Left lobe of liver (tissue), 2 donors: ENCODE measurements around the gene CLIC4. TPM values are rescaled to one million over a fixed set of nuclear protein-coding genes. Genes with fewer than 3 reads are reported as not detected.
"Not testable (repeated sequence)": the region's sequence is repeated elsewhere in the genome, so short reads cannot be mapped to it uniquely, and the experiment has no call there.

Experiments
- ATAC-seq: fragments of 200-7000 bp; cut with Tn5 transposase; one replicate; pipeline ENCODE4 v1.9.1; 2020; ENCODE audit warnings: mild to moderate bottlenecking, moderate library complexity
- DNase-seq: peaks from one replicate; pipeline ENCODE4 v3.0.0-alpha.2; 2020; ENCODE audit warnings: low spot score
- total RNA-seq: library from RNA; stranded (reverse); gene quantifications from one replicate; pipeline ENCODE4 v1.2.1, GENCODE V29; 2021
- donor health status: DM: no; HTN: no; CAD: no; lungs with moderate emphysema.
- donor health status: DM: no; HTN: yes; CAD: no.

Gene CLIC4
- total RNA-seq, result 54.4 TPM

DNA sequence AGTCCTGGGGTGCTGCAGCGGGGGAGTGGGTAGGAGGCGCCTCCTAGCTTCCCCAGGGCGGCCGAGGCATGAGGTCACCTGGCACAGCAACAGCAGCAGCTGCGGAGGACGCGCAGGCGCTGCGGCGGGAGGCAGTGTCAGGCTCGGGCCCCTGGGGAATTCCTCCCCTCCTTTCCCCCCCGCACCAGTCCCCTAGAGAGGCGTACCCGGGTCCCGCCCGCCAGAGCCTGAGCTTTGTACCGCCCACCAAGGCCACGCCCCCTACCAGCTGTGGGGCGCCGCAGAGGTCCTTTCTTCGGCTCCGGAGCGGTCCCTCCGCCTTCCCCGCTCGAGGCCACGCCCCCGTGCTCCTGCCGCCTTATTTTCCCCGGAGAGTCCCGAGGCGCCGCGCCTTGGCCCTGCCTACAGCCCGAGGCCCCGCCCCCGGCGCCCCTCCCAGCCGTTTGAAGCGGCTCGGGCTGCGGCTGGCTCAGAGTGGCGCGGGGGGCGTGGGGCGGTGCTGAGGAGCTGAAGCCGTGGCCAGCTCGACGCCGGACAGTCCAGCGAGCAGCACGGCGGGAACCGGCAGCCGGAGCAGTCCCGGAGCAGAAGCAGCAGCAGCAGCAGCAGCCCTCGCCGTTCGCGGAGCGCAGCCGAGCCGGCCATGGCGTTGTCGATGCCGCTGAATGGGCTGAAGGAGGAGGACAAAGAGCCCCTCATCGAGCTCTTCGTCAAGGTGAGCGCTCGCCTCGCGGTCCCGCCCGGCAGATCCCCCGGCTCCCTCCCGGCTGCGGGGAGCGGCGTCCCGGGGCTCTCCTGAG, at the start of gene CLIC4:
CLIC4 (plus strand) TSS at position 537 of the 800 bp plus-strand sequence; CDS start at position 644, 107 bp downstream.
- ATAC-seq (peak; percentile 92), DNase-seq (peak; percentile 100)

DNA sequence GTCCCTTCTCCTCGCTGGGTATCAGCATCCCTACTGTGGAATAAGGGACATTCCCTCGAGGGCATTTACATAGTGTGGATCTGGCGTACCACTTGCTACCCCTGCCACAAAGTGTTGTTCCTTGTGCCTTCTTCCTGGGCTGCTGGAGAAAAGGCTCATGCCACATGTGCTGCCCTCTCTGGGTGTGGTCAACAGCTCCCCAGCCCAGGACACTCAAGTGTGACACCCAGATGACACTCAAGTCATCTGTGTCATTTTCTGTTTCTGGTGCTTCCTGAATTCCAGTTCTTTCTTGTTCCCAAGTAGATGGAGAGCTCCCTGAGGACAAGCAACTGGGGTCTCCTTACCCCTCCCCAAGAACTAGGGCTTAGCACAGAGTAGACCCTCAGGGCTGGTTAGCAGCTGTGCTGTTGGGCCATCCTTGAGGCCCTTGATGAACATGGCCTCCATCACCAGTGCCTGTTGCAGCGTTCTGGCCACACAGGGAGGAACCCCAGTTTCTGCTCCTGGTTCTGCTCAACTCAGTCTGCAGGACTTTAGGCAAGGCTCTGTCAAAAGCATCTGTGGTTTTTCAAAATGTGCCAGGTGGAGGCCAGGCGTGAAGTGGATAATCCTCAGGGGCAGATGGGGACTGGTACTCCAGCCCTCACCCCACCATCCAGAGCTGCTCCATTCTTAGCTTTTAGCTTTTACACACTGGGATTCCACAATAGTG, 49.0 kb upstream of the CLIC4 start:
- DNase-seq (no peak), ATAC-seq (no peak)

DNA sequence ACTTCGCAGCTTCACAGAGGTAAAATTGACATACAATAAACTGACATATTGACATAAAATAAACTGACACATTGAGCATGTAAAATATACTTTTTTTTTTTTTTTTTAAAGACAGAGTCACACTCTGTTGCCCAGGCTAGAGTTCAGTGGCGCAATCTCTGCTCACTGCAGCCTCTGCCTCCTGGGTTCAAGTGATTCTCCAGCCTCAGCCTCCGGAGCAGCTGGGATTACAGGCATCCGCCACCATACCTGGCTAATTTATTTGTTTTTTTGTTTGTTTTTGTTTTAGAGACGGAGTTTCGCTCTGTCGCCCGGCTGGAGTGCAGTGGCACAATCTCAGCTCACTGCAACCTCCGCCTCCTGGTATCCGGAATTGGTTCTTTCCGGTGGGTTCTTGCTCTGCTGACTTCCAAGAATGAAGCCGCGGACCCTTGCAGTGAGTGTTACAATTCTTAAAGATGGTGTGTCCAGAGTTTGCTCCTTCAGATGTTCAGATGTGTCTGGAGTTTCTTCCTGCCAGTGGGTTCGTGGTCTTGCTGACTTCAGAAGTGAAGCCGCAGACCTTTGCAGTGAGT, 48.4 kb upstream of the CLIC4 start:
- DNase-seq (no peak), ATAC-seq (no peak)

DNA sequence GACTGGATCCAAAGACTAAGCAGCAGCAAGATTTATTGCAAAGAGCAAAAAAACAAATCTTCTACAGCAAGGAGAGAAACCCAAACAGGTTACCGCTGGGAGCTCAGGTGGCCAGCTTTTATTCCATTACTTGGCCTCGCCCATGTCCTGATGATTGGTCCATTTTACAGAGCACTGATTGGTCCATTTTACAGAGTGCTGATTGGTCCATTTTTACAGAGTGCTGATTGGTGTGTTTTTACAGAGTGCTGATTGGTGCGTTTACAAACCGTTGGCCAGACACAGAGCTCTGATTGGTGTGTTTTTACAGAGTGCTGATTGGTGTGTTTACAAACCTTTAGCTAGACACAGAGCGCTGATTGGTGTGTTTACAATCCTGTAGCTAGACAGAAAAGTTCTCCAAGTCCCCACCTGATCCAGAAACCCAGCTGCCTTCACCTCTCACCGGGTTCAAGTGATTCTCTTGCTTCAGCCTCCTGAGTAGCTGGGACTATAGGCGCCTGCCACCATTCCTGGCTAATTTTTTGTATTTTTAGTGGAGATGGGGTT, 47.7 kb upstream of the CLIC4 start:
- not testable (repeated sequence) for ATAC-seq, DNase-seq

DNA sequence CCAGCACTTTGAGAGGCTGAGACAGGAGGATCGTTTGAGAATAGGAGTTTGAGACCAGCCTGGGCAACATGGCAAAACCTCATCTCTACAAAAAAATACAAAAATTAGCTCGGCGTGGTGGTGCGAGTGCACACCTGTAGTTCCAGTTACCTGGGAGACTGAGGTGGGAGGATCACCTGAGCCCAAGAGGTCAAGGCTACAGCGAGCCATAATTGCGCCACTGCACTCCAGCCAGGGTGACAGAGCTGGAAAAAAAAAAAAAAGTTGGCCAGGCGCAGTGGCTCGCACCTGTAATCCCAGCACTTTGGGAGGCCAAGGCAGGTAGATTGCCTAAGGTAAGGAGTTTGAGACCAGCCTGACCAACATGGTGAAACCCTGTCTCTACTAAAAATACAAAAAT, 46.9 kb upstream of the CLIC4 start:
- not testable (repeated sequence) for DNase-seq
- peak; percentile 56 for ATAC-seq

DNA sequence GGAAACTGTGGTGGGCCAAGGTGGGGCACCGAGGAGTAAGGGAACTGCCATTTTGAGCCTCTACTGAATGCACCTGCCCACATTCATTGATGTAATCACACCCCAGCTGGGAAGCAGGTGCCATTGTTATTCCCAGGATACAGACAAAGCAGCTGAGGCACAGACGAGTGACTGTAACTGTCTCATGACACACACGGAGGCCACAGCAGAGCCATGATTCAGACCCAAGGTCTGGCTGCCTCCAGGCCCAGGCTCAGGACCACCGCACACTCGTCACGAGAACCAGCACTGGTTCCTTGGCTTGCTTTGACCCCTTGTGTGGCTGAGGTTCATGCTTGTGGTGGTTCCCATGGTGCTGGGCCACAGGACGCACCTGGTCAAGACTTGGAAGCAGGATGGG, 45.6 kb upstream of the CLIC4 start:
- DNase-seq (no peak), ATAC-seq (no peak)

DNA sequence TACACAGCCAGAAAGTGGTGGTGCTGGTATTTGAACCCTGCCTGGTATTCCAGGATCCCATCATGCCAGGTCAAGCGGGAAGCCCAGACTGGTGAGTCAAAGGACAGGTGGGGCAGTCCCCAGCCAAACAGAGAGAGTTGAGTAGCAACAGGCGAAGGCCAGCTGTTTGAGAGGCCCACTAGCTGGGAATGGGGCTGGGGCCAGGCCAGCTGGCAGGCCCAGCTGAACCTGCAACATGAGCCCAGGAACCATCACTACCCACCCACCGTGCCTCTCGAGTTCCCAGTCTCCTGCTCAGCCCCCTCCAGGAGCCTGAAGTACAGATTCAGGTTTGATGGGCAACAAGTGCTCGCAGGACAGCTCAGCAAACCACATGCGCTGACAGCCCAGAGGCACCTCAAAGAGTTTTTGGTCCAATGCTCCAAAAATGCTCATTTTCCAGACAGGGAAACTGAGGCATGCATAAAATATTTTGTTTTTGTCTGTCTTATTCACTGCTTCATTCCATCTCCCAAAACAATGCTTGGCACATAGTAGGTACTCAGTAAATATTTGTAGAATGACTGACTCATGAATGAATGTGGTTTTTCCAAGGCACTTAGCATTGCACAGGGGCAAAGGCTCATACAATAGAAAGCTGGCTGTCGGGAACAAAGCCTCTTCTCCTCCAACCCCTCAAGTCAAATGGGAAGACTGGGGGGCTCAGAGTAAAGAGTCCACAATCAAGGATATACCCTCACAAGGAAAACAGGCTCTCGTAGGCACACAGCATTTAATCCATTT, 42.5 kb upstream of the CLIC4 start:
- ATAC-seq, result no peak

DNA sequence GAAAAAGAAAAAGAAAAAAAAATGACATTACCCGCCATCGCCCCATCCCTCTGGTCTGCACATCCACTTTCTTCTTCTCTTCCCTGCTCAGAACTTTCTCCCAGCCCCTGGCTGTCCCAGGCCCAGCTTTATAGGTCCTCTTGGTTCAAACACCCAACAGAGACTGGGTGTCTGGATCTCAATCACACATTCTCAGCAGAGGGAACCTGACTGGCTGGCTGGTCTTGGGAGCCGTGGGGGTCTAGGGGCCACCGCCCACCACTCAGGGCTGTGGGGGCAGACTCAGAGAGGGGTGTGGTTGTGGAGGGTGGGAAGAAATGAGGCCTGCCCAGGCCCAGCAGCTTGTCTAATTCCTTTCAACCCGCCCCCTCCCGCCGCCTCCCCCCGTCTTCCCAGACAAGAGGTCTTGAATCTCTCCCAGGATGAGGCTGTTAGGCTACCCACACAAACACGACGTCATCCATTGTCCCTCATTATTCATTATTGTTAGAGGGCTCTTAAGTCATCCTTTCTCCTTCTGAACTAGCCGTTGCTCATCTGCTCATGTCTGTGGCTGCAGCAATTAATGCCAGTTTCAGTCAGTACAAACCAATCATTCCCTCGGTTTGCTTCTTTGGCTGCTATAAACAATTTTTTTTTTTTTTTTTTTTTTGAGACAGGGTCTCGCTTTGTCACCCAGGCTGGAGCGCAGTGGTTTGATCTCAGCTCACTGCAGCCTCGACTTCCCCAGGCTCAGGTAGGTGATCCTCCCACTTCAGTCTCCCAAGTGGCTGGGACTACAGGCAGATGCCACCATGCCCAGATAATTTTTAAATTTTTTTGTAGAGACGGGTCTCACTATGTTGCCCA, 40.6 kb upstream of the CLIC4 start:
- DNase-seq (no peak), ATAC-seq (no peak)

More for the DNA sequence above, 42.5 kb upstream of the CLIC4 start:
- no peak for DNase-seq

DNA sequence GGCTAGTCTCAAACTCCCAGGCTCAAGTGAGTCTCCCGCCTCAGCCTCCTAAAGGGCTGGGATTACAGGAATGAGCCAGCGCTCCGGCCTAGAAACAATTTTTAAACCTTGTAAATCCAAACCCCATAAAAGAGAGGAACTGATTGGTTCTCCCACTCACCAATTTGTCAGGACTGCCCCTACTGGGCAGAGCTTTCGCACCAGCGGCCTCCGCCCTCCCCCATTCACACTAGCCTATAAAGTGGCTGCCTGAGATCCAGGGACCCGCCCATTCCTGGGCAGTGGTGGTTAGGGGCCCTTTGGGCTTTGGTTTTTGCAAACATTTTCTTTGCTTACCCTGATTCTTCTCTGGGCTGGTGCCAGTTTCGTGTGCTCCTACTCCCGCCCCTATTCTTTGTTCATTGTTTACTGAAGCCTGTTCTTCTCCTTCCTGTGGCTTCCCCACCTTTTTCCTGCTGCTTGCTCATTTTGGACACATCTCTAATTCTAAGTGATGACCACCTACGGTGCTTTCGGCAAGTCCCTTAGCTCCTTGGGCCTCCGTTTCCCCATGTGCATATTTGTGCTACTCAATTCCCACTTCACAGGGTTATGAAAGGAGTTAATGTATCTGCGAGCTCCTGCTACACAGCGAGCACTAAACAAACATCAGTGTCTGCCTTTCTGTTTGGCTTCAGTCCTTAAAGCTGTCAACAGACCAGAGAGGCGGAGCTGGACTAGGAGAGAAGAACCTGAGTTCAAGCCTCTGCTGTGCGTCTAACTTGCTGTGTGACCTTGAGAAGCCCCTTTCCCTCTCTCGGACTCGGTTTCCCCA, 39.8 kb upstream of the CLIC4 start:
- peak; percentile 92 for DNase-seq
- peak; percentile 97 for ATAC-seq

DNA sequence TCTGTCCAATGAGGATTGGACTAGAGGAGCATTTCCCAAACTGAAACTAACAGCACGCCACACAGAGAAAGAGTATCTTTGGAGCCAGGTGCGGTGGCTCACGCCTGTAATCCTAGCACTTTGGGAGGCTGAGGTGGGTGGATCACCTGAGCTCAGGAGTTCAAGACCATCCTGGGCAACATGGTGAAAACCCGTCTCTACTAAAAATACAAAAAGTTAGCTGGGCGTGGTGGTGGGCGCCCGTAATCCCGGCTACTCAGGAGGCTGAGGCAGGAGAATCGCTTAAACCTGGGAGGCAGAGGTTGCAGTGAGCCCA, 39.2 kb upstream of the CLIC4 start:
- not testable (repeated sequence) for ATAC-seq, DNase-seq

DNA sequence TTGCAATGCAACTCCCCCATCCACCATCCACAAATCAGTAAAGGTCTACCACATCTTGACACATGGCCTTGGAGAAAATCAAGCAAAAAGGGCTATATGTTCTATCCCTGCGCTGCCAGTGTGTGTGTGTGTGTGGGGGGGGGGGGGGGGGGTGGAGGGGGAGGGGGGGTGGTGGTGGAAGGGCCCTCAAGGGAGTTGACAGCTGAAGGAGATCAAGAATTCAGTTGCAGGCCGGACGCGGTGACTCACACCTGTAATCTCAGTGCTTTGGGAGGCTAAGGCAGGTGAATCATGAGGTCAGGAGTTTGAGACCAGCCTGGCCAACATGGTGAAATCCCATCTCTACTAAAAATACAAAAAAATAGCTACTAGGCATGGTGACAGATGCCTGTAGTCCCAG, 37.6 kb upstream of the CLIC4 start:
- DNase-seq, result no peak
- ATAC-seq, result no peak

DNA sequence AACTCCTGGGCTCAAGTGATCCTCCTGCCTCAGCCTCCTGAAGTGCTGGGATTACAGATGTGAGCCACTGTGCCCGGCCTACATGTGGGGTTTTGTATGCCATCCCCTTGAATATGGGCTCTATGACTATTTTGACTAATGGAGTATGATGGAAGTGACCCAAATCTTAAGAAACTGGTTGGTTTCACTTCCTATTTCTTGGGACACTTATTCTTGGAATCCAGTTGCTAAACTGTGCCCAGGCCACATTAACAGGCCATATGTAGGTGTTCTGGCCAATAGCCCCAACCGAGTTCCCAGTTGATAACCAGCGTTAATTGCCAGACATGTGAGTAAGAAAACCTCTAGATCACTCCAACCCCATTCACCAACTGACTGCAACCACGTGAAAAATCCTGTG, 36.3 kb upstream of the CLIC4 start:
- ATAC-seq, result no peak

DNA sequence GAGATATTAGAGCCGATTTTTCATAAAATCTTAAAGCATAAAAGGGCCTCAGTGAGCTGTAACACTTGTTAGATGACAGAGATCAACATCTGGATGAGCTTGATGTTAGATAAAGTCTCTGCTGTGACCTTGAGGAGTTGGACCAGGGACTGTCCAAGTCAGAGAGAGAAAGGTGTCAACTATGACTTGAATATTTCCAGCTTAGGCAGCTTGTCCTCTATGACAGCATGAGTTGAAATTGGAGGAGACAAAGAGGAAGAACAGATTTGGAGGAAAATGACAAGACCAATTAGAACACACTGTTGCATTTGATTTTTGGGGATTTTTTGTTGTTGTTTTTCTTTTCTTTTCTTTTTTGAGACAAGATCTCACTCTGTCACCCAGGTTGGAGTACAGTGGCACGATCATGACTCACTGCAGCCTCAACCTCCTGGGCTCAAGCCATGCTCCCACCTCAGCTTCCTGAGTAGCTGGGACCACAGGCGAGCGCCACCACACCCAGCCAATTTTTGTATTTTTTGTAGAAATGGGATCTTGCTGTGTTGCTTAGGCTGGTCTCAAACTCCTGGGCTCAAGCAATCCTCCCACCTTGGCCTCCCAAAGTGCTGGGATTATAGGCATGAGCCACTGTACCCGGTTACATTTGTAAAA, 35.3 kb upstream of the CLIC4 start:
- DNase-seq (no peak), ATAC-seq (no peak)

More for the DNA sequence above, 36.3 kb upstream of the CLIC4 start:
- no peak for DNase-seq

DNA sequence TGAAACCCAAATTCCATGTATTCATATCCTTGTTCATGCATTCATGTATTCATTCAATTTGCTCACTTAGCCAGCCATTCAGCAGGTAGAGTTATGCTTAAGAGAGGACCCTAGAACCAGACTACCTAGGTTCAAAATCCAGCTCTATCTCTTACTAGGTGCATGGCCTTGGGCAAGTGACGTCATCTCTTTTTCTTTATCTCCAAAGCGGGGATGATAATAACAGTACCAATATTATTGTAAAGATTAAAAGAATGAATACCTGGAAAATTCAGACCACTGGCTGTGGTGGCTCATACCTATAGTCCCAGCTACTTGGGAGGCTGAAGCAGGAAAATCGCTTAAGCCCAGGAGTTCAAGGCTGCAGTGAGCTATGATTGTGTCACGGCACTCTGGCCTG, 33.9 kb upstream of the CLIC4 start:
- ATAC-seq, result no peak
- no peak for DNase-seq

DNA sequence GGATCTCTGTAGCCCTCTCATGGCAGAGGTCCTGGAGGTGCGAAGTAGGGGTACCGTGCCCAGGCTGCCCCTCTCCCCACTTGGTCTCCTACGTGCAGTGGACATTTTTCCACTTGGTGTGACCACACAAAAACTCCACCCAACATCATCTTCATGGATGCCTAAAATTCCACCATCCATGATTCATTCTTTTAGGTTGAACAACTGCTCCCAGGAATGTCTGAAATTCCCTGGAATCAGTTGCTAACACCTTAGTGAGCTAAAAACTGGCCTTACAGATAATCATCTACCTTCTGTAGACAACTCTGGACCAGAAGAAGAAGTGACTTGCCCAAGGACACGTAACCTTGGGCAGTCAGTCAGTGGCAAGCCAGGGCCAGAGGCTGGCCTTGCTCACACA, 32.1 kb upstream of the CLIC4 start:
- ATAC-seq (no peak), DNase-seq (no peak)

DNA sequence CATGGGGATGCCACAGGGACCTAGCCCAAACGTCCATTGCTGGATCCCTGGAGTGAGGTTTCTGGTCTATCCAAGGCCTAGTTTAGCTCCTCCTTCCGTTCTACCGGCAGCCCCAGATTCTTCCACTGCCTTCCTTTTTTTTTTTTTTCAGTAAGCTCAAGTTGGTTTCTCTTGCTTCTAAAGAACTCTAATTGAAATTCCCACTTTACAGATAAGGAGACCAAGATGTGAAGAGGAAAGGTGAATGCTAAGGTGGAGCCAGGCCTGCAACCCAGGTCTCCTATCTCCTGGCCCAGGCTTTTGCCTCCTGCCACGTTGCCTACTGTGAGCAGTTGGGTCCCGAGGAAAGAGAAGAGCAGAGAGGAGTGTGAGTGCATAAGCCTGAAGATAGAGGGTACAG, 31.5 kb upstream of the CLIC4 start:
- no peak for ATAC-seq
- DNase-seq, result no peak

DNA sequence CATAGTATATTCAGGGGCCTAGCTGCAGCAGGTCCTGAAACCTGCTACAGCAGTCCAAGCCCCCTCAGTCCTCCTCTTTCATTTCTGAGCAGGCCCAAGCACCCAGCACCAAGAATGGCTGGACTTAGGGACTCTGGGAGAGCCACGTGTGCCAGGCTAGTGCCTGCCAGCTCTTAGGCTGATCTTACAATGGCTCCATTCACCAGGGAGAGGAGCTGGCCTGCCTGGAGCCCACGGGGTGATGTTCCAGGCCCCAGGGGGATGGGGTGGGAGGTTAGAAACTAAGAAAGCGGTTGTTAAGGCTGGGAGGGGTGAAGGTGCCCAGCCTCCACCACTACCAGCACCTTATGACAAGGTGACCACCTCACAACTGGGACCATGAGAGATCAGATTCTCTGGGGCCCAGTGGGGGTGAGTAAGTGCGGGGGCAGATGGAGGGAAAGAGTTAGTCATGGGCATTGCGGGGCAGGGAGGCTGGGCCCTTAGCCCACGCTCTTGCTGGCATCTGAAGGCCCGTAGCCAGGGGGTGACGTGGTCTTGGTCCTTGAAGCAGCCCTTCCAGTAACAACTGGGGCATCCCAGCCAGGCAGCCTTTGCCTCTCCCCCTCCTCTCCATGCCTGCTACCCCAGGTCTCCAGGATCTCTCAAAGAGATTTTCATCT, 30.3 kb upstream of the CLIC4 start:
- DNase-seq (no peak), ATAC-seq (no peak)

DNA sequence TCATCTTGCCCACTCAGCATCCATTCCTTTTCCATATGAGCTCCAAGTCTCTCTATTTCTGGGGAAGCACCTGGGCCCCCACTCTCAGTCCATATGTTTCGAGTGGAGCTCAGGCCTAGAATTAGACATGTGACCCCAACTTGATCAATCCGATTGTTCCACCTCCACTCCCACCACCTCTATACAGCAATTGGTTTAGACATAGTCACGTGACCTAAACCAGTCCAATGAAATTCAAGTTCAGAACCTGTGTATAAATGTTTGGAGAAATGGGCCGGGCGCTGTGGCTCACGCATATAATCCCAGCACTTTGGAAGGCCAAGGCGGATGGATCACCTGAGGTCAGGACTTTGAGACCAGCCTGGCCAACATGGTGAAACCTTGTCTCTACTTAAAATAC, 29.6 kb upstream of the CLIC4 start:
- ATAC-seq, result no peak
- no peak for DNase-seq
